NCI-H345 (cell line): ENCODE results near the gene MTFP1.
"Not testable (repeated sequence)": the region's sequence is repeated elsewhere in the genome, so short reads cannot be mapped to it uniquely, and the experiment has no call there.

Experiments used
- DNase-seq: peaks from one replicate; lab custom pipeline; 2025; lab: John Stamatoyannopoulos, UW

MTFP1 gene

GRCh38 chr22:30455075-30455840 lies 29.7 kb downstream of the MTFP1 start:
- no peak for DNase-seq

GRCh38 chr22:30457981-30458380 lies 32.4 kb downstream of the MTFP1 start:
- no peak for DNase-seq

- DNase-seq: no peak
Observed at GRCh38 chr22:30459181-30460052, 33.8 kb downstream of the MTFP1 start.

GRCh38 chr22:30460147-30460546 lies 34.6 kb downstream of the MTFP1 start:
- peak; percentile 63 for DNase-seq

GRCh38 chr22:30460555-30460954 lies 35.0 kb downstream of the MTFP1 start:
- DNase-seq: not testable (repeated sequence)

DNA sequence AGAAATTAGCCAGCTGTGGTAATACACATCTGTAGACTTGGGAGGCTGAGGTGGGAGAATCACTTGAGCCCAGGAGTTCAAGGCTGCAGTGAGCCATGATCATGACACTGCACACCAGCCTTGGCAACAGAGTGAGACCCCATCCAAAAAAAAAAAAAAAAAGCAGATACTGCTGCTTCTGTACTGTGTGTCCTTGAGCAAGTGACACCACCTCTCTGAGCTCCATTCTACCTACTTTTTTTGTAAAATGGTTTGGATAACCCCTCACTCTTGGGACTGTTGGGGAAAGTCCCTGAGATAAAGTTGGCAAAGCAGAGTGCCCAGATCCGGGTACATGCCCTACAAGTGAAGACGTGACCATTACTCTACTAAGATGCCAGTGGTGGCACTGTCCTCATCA lies 43.6 kb downstream of the MTFP1 start:
- no peak for DNase-seq

DNA sequence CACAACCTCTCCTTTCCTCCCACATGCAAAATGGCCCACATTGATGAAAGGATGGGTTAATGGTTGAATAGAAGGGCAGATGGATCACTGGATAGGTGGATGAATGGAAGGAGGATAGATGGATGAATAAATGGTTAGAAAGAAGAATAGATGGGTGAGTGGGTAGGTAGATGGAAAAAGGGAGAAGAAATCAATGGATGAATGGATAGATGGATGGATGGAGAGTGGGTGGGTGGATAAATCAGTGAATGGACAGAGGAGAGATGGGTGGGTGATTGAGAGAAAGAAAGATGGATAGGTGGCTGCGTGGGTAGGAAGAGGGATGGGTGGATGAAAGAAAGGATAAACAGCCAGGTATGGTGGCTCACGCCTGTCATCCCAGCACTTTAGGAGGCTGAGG lies 45.1 kb downstream of the MTFP1 start:
- DNase-seq: no peak

GRCh38 chr22:30471616-30472318 lies 46.2 kb downstream of the MTFP1 start, which contains the start of gene SEC14L3:
TSS of gene SEC14L3 (minus strand) at chr22:30472017. CDS start at chr22:30471958, 59 bp downstream.
- no peak for DNase-seq

- no peak for DNase-seq
Observed at GRCh38 chr22:30472994-30473720, 47.6 kb downstream of the MTFP1 start.

DNA sequence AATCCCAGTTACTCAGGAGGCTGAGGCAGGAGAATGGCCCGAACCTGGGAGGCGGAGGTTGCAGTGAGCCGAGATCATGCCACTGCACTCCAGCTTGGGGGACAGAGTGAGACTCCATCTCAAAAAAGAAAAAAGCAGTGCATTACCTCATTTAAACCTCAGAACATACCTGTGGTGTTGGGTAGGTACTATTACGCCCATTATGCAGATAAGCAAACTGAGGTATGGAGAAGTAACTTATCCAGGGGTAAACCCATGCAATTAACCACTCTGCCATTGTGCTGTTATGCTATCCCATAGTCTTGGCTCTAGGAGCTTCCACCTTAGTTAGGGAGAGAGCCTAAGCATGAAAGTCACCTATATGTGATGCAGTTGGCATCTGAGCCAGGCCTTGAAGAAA lies 48.6 kb downstream of the MTFP1 start:
- DNase-seq: no peak

DNA sequence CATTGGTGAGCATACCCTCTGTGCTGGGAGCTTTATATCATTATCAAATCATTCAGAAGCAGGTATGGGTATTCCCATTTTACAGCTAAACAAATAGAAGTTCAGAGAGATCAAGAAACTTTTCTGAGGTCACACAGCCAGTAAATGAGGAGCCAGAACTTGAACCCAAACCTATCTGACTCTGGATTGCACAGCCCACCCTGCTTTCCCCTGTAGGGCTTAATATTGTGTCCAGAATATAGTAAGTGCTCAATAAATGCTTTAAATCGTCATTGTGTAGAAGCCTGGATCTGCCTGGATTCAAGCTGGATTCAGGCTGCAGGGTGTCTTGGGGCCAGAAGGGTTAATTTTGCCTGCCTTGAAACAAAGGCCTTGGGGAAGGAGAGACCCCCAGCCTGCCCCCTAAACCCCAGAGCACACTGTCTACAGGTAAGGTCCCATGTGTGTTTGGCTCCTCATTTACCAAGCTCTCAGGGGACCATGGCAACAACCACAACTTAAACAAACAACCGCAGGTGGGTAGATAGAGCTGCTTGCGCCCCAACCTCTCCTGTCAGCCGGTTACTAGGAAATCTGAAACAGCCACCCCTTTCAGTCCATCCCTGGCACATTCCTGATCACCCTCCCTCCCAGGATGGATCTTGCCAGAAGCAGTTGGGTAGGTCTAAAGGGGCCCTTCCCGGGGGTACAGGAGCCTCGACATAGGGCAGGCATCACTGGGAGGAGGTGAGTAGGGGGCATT lies 49.3 kb downstream of the MTFP1 start:
- peak; percentile 55 for DNase-seq
